ENCODE measurements around the gene UBE2QL1. TPM values are rescaled to one million over a fixed set of nuclear protein-coding genes. Genes with fewer than 3 reads are reported as not detected.

The UBE2QL1 gene
- total RNA-seq, 1 donor from 2014 or later: 4.4 TPM

DNA sequence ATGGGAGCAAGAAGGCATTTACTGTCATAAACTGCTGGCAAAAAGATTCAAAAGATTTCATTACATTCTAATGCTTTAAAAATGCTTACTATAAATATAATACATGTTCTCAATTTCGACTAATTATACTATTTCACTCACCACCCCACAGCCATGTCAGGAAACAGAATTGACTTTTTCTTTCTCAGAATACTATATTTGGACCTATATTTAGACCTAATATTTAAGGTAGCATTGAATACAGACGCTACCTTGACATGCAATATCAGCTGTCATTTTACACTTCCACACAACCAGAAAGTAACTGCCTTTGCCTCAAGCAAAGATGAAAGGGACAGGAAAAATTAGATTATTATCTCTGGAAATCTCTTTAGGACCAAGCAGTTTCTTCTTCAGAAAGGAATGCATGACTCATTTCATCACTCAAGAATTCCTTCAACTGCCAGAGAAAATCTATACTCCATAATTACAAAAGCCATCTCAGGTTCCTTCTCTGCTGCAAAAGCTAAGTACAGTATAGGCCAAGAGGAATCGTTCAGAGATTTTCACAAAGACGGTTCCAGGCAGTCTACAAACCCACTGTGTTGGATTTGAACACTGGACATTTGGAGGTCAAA lies 11.8 kb upstream of the UBE2QL1 start:
- H3K4me1 Mint-ChIP-seq: peaks cover 6% of the 10 kb centered on the region
- peaks cover 34% of the 10 kb centered on the region for H3K27me3 Mint-ChIP-seq (ENCODE audit: low read depth)
- no peak overlapping the region for H3K27ac Mint-ChIP-seq
- DNase-seq (ENCODE audit: low spot score in 2 of 2, unreplicated experiment in 2 of 2): no peak
- peaks cover 24% of the 10 kb centered on the region for H3K9me3 Mint-ChIP-seq
- no peak overlapping the region for H3K4me3 Mint-ChIP-seq
- TF ChIP-seq, protein P1, sequence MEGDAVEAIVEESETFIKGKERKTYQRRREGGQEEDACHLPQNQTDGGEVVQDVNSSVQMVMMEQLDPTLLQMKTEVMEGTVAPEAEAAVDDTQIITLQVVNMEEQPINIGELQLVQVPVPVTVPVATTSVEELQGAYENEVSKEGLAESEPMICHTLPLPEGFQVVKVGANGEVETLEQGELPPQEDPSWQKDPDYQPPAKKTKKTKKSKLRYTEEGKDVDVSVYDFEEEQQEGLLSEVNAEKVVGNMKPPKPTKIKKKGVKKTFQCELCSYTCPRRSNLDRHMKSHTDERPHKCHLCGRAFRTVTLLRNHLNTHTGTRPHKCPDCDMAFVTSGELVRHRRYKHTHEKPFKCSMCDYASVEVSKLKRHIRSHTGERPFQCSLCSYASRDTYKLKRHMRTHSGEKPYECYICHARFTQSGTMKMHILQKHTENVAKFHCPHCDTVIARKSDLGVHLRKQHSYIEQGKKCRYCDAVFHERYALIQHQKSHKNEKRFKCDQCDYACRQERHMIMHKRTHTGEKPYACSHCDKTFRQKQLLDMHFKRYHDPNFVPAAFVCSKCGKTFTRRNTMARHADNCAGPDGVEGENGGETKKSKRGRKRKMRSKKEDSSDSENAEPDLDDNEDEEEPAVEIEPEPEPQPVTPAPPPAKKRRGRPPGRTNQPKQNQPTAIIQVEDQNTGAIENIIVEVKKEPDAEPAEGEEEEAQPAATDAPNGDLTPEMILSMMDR (IDR thresholded peaks at IDR 0.05; ENCODE audit: unreplicated experiment): no peak
- no peaks in the 10 kb centered on the region for H3K36me3 Mint-ChIP-seq

DNA sequence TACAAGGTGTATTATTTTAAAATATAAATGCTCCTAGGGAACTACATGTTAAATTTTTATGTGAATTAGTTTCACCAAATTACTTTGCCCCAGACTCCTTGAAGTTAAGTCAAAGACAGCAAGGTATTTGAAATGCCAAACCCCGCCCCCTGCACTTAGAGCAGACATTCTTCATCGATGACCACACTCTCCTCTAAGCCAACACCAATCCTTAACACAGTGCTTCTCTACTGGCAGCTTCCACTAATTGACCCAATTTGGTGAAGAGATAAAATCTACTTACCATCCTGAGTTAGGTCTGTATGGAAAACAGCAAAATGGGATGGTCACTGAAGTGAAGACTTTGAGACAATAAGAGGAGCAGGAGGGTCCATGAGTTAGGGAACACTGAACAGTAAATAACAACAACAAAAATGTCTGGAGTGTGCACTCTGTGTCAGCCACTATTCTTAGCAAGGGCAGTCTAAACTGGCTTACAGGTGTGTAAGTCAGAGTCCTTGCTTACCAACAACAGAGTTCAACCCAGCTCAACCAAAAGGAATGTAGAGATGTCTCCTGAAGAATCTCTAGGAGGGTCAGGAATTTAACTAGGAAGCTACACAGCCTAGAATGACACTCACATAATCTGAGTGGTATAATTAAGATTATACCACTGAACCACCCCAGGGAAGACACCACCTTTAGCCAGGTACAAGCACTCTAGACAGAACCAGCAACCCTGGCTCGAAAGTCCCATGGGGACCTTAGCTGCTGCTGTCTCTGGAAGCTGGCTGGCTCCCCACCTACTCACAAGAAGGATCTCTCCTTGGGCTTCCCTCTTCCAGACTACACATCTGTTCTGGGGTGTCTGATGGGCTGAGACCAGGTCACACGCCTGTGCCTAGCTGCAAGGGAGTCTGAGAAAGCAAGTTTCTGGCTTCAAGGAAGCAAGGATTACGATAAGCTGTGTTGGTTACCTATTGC lies 8.8 kb upstream of the UBE2QL1 start:
- TF ChIP-seq, protein P1 (IDR thresholded peaks at IDR 0.05; ENCODE audit: unreplicated experiment): no peak
- peaks cover 6% of the 10 kb centered on the region for H3K4me1 Mint-ChIP-seq
- no peaks in the 10 kb centered on the region for H3K36me3 Mint-ChIP-seq
- peaks cover 42% of the 10 kb centered on the region for H3K9me3 Mint-ChIP-seq
- no peak overlapping the region for H3K27ac Mint-ChIP-seq
- H3K4me3 Mint-ChIP-seq: no peak overlapping the region
- no peak for DNase-seq (ENCODE audit: low spot score in 2 of 2, unreplicated experiment in 2 of 2)
- H3K27me3 Mint-ChIP-seq (ENCODE audit: low read depth): peaks cover 31% of the 10 kb centered on the region

DNA sequence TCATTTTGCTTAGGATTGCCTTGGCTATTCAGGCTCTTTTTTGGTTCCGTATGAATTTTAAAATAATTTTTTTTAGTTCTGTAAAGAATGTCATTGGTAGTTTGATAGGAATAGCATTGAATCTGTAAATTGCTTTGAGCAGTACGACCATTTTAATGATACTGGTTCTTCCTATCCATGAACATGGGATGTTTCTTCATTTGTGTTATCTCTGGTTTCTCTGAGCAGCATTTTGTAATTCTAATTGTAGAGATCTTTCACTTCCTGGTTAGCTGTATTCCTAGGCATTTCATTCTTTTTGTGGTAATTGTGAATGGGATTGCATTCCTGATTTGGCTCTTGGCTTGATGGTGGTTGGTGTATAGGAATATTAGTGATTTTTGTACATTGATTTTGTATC lies 6.3 kb upstream of the UBE2QL1 start:
- Mint-ChIP-seq H3K27me3 (ENCODE audit: low read depth) (peaks cover 31% of the 10 kb centered on the region), H3K4me3 (no peak overlapping the region), H3K4me1 (no peaks in the 10 kb centered on the region), H3K36me3 (no peaks in the 10 kb centered on the region), H3K9me3 (peaks cover 42% of the 10 kb centered on the region), H3K27ac (no peak overlapping the region)
- no peak for DNase-seq (ENCODE audit: low spot score in 2 of 2, unreplicated experiment in 2 of 2)
- TF ChIP-seq, protein P1 (IDR thresholded peaks at IDR 0.05; ENCODE audit: unreplicated experiment): no peak

DNA sequence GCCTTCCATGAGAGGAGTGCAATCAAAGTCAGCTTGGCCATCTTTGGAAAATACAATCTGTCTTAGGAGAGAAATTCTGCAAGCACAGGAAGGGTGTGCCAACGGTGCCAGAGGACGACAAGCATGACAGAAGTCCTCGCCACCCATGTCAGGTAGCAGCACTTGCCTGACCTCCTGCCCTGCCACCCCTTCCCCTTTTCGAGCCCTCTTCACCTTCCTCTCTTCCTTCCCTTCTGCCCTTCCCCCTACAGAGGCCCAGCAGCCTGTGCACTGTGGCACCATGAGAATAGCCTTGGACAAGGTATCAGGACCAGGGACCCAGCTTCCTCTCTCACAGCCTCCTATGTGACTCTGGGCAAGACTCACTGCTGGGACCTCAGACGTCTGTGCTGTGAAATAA lies 5.3 kb upstream of the UBE2QL1 start:
- peaks cover 38% of the 10 kb centered on the region for H3K9me3 Mint-ChIP-seq
- peaks cover 31% of the 10 kb centered on the region for H3K27me3 Mint-ChIP-seq (ENCODE audit: low read depth)
- no peak overlapping the region for H3K27ac Mint-ChIP-seq
- no peaks in the 10 kb centered on the region for H3K36me3 Mint-ChIP-seq
- no peak overlapping the region for H3K4me3 Mint-ChIP-seq
- TF ChIP-seq, protein P1 (IDR thresholded peaks at IDR 0.05; ENCODE audit: unreplicated experiment): no peak
- no peaks in the 10 kb centered on the region for H3K4me1 Mint-ChIP-seq
- DNase-seq (ENCODE audit: low spot score in 2 of 2, unreplicated experiment in 2 of 2): no peak

DNA sequence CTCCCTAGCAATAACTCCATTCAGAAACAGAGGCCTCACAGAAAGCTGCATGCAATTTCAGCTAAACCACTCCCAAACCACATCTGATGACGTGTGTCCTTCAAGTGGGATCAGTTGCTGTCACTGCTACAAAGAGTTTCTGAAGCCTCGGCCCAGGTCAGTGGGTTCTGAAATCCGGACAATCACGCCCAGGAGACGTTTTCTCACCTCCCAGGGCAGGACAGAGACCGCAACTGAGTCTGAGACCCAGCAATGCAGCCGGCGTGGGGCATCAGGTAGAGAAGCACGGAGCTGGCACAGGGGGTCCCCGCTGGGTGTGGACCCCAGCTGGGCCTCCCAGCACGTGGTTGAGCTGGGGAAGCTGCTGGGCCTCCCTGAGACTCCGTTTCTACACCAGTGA lies 2.6 kb upstream of the UBE2QL1 start:
- Mint-ChIP-seq H3K36me3 (no peaks in the 10 kb centered on the region), H3K27ac (no peak overlapping the region), H3K4me1 (peaks cover 15% of the 10 kb centered on the region), H3K4me3 (no peak overlapping the region), H3K27me3 (ENCODE audit: low read depth) (peaks cover 54% of the 10 kb centered on the region), H3K9me3 (peaks cover 24% of the 10 kb centered on the region)
- DNase-seq (ENCODE audit: low spot score in 2 of 2, unreplicated experiment in 2 of 2): no peak
- TF ChIP-seq, protein P1 (IDR thresholded peaks at IDR 0.05; ENCODE audit: unreplicated experiment): no peak
